Measurements from ENCODE around the gene ICE1. TPM values are rescaled to one million over a fixed set of nuclear protein-coding genes. Genes with fewer than 3 reads are reported as not detected.

ICE1 gene
- total RNA-seq, 1 experiment from 2014 or later, result 48.9 TPM

DNA sequence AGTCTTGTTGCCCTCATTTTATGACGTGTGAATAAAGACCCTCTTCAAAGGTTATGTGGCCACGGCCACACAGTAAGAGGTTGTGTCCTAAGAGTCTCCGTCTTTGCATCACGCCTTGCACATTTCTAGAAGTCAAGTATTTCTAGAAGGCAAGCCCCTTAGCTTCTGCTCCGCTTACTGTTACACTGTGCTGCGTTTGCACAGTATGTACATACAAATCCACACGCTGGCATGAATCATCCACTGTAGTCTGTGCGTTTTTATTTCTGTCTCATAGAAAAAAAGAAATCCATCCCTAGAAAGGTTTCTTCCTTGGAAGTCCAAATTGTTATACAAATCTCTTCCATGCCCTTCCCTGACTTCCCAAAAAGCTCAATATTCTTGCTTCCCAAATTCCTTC, 21.4 kb upstream of the ICE1 start (continued):
- TF ChIP-seq, protein P1, sequence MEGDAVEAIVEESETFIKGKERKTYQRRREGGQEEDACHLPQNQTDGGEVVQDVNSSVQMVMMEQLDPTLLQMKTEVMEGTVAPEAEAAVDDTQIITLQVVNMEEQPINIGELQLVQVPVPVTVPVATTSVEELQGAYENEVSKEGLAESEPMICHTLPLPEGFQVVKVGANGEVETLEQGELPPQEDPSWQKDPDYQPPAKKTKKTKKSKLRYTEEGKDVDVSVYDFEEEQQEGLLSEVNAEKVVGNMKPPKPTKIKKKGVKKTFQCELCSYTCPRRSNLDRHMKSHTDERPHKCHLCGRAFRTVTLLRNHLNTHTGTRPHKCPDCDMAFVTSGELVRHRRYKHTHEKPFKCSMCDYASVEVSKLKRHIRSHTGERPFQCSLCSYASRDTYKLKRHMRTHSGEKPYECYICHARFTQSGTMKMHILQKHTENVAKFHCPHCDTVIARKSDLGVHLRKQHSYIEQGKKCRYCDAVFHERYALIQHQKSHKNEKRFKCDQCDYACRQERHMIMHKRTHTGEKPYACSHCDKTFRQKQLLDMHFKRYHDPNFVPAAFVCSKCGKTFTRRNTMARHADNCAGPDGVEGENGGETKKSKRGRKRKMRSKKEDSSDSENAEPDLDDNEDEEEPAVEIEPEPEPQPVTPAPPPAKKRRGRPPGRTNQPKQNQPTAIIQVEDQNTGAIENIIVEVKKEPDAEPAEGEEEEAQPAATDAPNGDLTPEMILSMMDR (IDR thresholded peaks at IDR 0.05), result no peak
- TF ChIP-seq NR1H2 (CRISPR knock-in tag; IDR thresholded peaks at IDR 0.05) (no peak), IRF2 (CRISPR knock-in tag; IDR thresholded peaks at IDR 0.05; ENCODE audit: borderline replicate concordance, low read depth) (no peak), E2F1 (CRISPR knock-in tag; IDR thresholded peaks at IDR 0.05) (no peak), RELA (CRISPR knock-in tag; IDR thresholded peaks at IDR 0.05; ENCODE audit: borderline replicate concordance) (no peak), SP1 (CRISPR knock-in tag; conservative IDR thresholded peaks at IDR 0.05) (no peak), ZNF263 (CRISPR knock-in tag; IDR thresholded peaks at IDR 0.05; ENCODE audit: low read depth) (no peak)

GRCh38 chr5:5403741-5404140, 18.7 kb upstream of the ICE1 start:
- ChIA-PET CTCF (interaction anchor here (0.7 to 1.5 kb wide), 7 partner anchors 9 to 536 kb away, joined by 3 to 8 read pairs (median 4); partner anchors contain the start of gene ICE1), POLR2A (interaction anchor here (1.6 kb wide), 1 partner anchor 14 kb away, joined by 4 read pairs; no protein-coding TSS in a partner anchor)
- Mint-ChIP-seq H3K27me3 (ENCODE audit: low read depth) (peaks cover 2% of the 10 kb centered on the region), H3K27ac (no peak overlapping the region), H3K4me3 (no peak overlapping the region), H3K9me3 (peaks cover 35% of the 10 kb centered on the region), H3K4me1 (peaks cover 16% of the 10 kb centered on the region), H3K36me3 (peaks cover 19% of the 10 kb centered on the region)
- DNase-seq (ENCODE audit: low spot score) (no peak), ATAC-seq (peak; percentile 70)
- TF ChIP-seq PREB (CRISPR knock-in tag; IDR thresholded peaks at IDR 0.05; ENCODE audit: borderline replicate concordance), result no peak
- no peak for TF ChIP-seq ZNF232 (CRISPR knock-in tag; IDR thresholded peaks at IDR 0.05)
- TF ChIP-seq ZBTB43 (CRISPR knock-in tag; IDR thresholded peaks at IDR 0.05), result no peak
- TF ChIP-seq USF1 (CRISPR knock-in tag; IDR thresholded peaks at IDR 0.05), result no peak
- TF ChIP-seq ZBTB21 (CRISPR knock-in tag; IDR thresholded peaks at IDR 0.05; ENCODE audit: borderline replicate concordance), result no peak
- TF ChIP-seq TCF7 (CRISPR knock-in tag; IDR thresholded peaks at IDR 0.05; ENCODE audit: low read depth), result no peak
- TF ChIP-seq ESRRA (CRISPR knock-in tag; IDR thresholded peaks at IDR 0.05; ENCODE audit: borderline replicate concordance), result no peak
- no peak for TF ChIP-seq NFYB (CRISPR knock-in tag; conservative IDR thresholded peaks at IDR 0.05; ENCODE audit: low read depth)
- no peak for TF ChIP-seq ZNF219 (CRISPR knock-in tag; IDR thresholded peaks at IDR 0.05; ENCODE audit: borderline replicate concordance)
- no peak for TF ChIP-seq FOXJ3 (CRISPR knock-in tag; IDR thresholded peaks at IDR 0.05; ENCODE audit: borderline replicate concordance)
- no peak for TF ChIP-seq ZNF317 (CRISPR knock-in tag; IDR thresholded peaks at IDR 0.05; ENCODE audit: borderline replicate concordance, low read depth)
- TF ChIP-seq, protein P2, sequence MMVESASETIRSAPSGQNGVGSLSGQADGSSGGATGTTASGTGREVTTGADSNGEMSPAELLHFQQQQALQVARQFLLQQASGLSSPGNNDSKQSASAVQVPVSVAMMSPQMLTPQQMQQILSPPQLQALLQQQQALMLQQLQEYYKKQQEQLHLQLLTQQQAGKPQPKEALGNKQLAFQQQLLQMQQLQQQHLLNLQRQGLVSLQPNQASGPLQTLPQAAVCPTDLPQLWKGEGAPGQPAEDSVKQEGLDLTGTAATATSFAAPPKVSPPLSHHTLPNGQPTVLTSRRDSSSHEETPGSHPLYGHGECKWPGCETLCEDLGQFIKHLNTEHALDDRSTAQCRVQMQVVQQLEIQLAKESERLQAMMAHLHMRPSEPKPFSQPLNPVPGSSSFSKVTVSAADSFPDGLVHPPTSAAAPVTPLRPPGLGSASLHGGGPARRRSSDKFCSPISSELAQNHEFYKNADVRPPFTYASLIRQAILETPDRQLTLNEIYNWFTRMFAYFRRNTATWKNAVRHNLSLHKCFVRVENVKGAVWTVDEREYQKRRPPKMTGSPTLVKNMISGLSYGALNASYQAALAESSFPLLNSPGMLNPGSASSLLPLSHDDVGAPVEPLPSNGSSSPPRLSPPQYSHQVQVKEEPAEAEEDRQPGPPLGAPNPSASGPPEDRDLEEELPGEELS (CRISPR knock-in tag; IDR thresholded peaks at IDR 0.05), result no peak
- no peak for TF ChIP-seq STAT6 (CRISPR knock-in tag; conservative IDR thresholded peaks at IDR 0.05; ENCODE audit: low read depth)
- no peak for TF ChIP-seq CDX4 (CRISPR knock-in tag; IDR thresholded peaks at IDR 0.05; ENCODE audit: borderline replicate concordance)
- no peak for TF ChIP-seq GABPB1 (CRISPR knock-in tag; IDR thresholded peaks at IDR 0.05)
- no peak for TF ChIP-seq MXD4 (CRISPR knock-in tag; IDR thresholded peaks at IDR 0.05; ENCODE audit: borderline replicate concordance)

Data from WTC11 (cell line).